Uterus (tissue), 2 donors: ENCODE results near the gene TMED6.

Experiments
- POLR2A ChIP-seq, 2 donors: fragments of 450-650 bp; IDR thresholded peaks; one replicate each; pipeline ENCODE4 v1.6.1; 2016; ENCODE audit warnings: antibody characterized with exemption in 2 of 2, mild to moderate bottlenecking in 1 of 2, moderate library complexity in 1 of 2
- TF ChIP-seq, protein P1 (sequence below), 4 experiments: fragments of 200-600 bp in 2 of 4; fragments of 450-650 bp in 2 of 4; sonication (generic) in 2 of 4; IDR thresholded peaks; one replicate each; pipeline ENCODE4 v1.5.1; 2016 to 2019; ENCODE audit warnings: antibody characterized with exemption in 4 of 4, mild to moderate bottlenecking in 2 of 4, moderate library complexity in 1 of 4

DNA sequence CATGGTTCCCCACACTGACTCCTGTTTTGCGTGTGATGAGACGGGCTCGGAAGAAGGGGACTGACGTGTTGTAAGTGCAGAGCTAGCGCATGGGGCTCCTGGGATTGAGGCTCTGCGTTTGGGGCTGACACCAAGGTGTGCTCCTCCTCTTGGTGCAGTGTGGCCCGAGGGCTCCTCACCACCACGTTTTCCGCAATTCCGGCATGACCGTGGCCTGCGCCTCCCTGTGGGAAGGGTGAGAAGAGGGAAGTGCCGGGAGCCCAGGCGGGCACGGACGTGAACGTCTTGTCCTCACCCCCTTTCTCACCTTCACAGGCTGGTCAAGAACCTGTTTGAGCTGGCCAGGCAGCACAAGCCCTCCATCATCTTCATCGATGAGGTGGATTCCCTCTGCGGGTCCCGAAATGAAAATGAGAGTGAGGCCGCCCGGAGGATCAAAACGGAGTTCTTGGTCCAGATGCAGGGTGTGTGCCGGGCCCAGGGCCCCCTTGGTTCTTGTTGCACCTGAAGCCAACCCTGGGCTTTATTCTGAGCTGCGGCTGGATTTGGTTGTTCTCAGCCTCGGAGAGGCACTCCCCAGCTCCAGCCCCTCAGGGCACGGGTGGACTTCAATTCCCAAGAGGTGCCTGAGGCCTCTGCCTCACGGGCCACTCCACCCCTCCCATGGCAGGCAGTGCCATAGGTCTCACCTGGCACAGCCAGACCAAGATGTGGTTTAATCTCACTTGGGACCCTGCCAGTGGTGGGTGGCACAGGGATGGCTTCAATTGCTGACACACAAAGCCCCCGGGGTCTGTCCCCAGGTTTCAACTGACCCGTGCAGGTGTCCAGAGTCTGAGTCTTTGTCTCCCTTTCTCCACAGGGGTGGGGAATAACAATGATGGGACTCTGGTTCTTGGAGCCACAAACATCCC, 31.5 kb downstream of the TMED6 start:
- TF ChIP-seq, protein P1, sequence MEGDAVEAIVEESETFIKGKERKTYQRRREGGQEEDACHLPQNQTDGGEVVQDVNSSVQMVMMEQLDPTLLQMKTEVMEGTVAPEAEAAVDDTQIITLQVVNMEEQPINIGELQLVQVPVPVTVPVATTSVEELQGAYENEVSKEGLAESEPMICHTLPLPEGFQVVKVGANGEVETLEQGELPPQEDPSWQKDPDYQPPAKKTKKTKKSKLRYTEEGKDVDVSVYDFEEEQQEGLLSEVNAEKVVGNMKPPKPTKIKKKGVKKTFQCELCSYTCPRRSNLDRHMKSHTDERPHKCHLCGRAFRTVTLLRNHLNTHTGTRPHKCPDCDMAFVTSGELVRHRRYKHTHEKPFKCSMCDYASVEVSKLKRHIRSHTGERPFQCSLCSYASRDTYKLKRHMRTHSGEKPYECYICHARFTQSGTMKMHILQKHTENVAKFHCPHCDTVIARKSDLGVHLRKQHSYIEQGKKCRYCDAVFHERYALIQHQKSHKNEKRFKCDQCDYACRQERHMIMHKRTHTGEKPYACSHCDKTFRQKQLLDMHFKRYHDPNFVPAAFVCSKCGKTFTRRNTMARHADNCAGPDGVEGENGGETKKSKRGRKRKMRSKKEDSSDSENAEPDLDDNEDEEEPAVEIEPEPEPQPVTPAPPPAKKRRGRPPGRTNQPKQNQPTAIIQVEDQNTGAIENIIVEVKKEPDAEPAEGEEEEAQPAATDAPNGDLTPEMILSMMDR (IDR thresholded peaks at IDR 0.05) = no peak
- no peak for TF ChIP-seq POLR2A (IDR thresholded peaks at IDR 0.05)
